ENCODE results near the gene AHRR. TPM values are rescaled to one million over a fixed set of nuclear protein-coding genes. Genes with fewer than 3 reads are reported as not detected.

AHRR gene
- total RNA-seq, 1 experiment from 2014 or later = 1.9 TPM

- ATAC-seq = no peak
- H3K4me2 ChIP-seq (ENCODE audit: low read length) = no peak overlapping the region
- CTCF ChIA-PET = no interaction called here
- H3K4me3 ChIP-seq (ENCODE audit: low read length) = no peak overlapping the region
- H4K20me1 ChIP-seq (ENCODE audit: low read length) = no peaks in the 10 kb centered on the region
- TF ChIP-seq CTCF (conservative IDR thresholded peaks at IDR 0.05; ENCODE audit: low read depth, low read length) = no peak
- TF ChIP-seq EZH2phosphoT487 (IDR thresholded peaks at IDR 0.05; ENCODE audit: borderline replicate concordance, low read length) = no peak
- no peak for TF ChIP-seq EZH2 (IDR thresholded peaks at IDR 0.05; ENCODE audit: low read length, unreplicated experiment)
- H3K36me3 ChIP-seq (ENCODE audit: low read depth, low read length) = no peaks in the 10 kb centered on the region
- H3K9me3 ChIP-seq (ENCODE audit: low read length) = no peaks in the 10 kb centered on the region
- BruUV-seq (replicated peaks) = no TSS peak
- H3K27ac ChIP-seq (ENCODE audit: low read length) = no peak overlapping the region
- no peaks in the 10 kb centered on the region for H3K9me2 ChIP-seq (replicated peaks; ENCODE audit: low read length)
- no peaks in the 10 kb centered on the region for H3K79me2 ChIP-seq (ENCODE audit: low read length)
- H3F3A ChIP-seq (ENCODE audit: low read length, unreplicated experiment) = no peaks in the 10 kb centered on the region
- H3K9ac ChIP-seq (ENCODE audit: low read length) = no peak overlapping the region
- no peak overlapping the region for H2AFZ ChIP-seq (ENCODE audit: low read length)
- no peaks in the 10 kb centered on the region for H3K27me3 ChIP-seq (ENCODE audit: low read length)
- H3K4me1 ChIP-seq (ENCODE audit: insufficient read depth, low read length) = no peaks in the 10 kb centered on the region; the same call in 1 of the 2 replicates
- no peak for DNase-seq
- POLR2A ChIA-PET (ENCODE audit: unreplicated experiment) = no interaction called here
- intact Hi-C loops (cut with micrococcal nuclease) = no loop called here
Measured at GRCh38 chr5:422323-423232, 101.1 kb downstream of the AHRR start.

GRCh38 chr5:423233-423565 lies 101.7 kb downstream of the AHRR start:
- Histone ChIP-seq H3K4me1 (ENCODE audit: insufficient read depth, low read length) (no peaks in the 10 kb centered on the region; the same call in 1 of the 2 replicates), H3F3A (ENCODE audit: low read length, unreplicated experiment) (no peaks in the 10 kb centered on the region), H3K27ac (ENCODE audit: low read length) (no peak overlapping the region), H3K9me3 (ENCODE audit: low read length) (no peaks in the 10 kb centered on the region), H3K36me3 (ENCODE audit: low read depth, low read length) (no peaks in the 10 kb centered on the region), H2AFZ (ENCODE audit: low read length) (no peak overlapping the region), H4K20me1 (ENCODE audit: low read length) (no peaks in the 10 kb centered on the region), H3K79me2 (ENCODE audit: low read length) (no peaks in the 10 kb centered on the region), H3K9me2 (replicated peaks; ENCODE audit: low read length) (no peaks in the 10 kb centered on the region), H3K4me3 (ENCODE audit: low read length) (no peak overlapping the region), H3K4me2 (ENCODE audit: low read length) (no peak overlapping the region), H3K27me3 (ENCODE audit: low read length) (no peaks in the 10 kb centered on the region), H3K9ac (ENCODE audit: low read length) (no peak overlapping the region)
- POLR2A ChIA-PET (ENCODE audit: unreplicated experiment) = no interaction called here
- no peak for ATAC-seq
- intact Hi-C loops (cut with micrococcal nuclease) = no loop called here
- BruUV-seq (replicated peaks) = no TSS peak
- CTCF ChIA-PET = no interaction called here
- DNase-seq = no peak
- no peak for TF ChIP-seq EZH2 (IDR thresholded peaks at IDR 0.05; ENCODE audit: low read length, unreplicated experiment)
- no peak for TF ChIP-seq EZH2phosphoT487 (IDR thresholded peaks at IDR 0.05; ENCODE audit: borderline replicate concordance, low read length)
- TF ChIP-seq CTCF (conservative IDR thresholded peaks at IDR 0.05; ENCODE audit: low read depth, low read length) = no peak

- Histone ChIP-seq H4K20me1 (ENCODE audit: low read length) (no peaks in the 10 kb centered on the region), H3K9me2 (replicated peaks; ENCODE audit: low read length) (no peaks in the 10 kb centered on the region), H3K4me1 (ENCODE audit: insufficient read depth, low read length) (no peaks in the 10 kb centered on the region; the same call in 1 of the 2 replicates), H3K4me2 (ENCODE audit: low read length) (no peak overlapping the region), H3K4me3 (ENCODE audit: low read length) (no peak overlapping the region), H3K36me3 (ENCODE audit: low read depth, low read length) (no peaks in the 10 kb centered on the region), H2AFZ (ENCODE audit: low read length) (no peak overlapping the region), H3K9me3 (ENCODE audit: low read length) (no peaks in the 10 kb centered on the region), H3K9ac (ENCODE audit: low read length) (no peak overlapping the region), H3K27me3 (ENCODE audit: low read length) (no peaks in the 10 kb centered on the region), H3K79me2 (ENCODE audit: low read length) (no peaks in the 10 kb centered on the region), H3F3A (ENCODE audit: low read length, unreplicated experiment) (no peaks in the 10 kb centered on the region), H3K27ac (ENCODE audit: low read length) (no peak overlapping the region)
- DNase-seq (no peak), ATAC-seq (no peak)
- BruUV-seq (replicated peaks) = no TSS peak
- intact Hi-C loops (cut with micrococcal nuclease) = no loop called here
- POLR2A ChIA-PET (ENCODE audit: unreplicated experiment) = no interaction called here
- TF ChIP-seq CTCF (conservative IDR thresholded peaks at IDR 0.05; ENCODE audit: low read depth, low read length) = no peak
- no peak for TF ChIP-seq EZH2phosphoT487 (IDR thresholded peaks at IDR 0.05; ENCODE audit: borderline replicate concordance, low read length)
- TF ChIP-seq EZH2 (IDR thresholded peaks at IDR 0.05; ENCODE audit: low read length, unreplicated experiment) = no peak
- CTCF ChIA-PET = no interaction called here
Measured at GRCh38 chr5:423626-424261, 102.2 kb downstream of the AHRR start.
